ENCODE data around the gene NPBWR2.

Gene NPBWR2

GRCh38 chr20:64116016-64116415 lies 8.7 kb upstream of the NPBWR2 start:
- peaks cover 4% of the 10 kb centered on the region for H3K27me3 Mint-ChIP-seq (ENCODE audit: low read depth)
- DNase-seq (ENCODE audit: low spot score) = no peak
- no peak overlapping the region for H3K27ac Mint-ChIP-seq
- H3K4me3 Mint-ChIP-seq = no peak overlapping the region
- H3K4me1 Mint-ChIP-seq (ENCODE audit: low read depth) = peaks cover 4% of the 10 kb centered on the region
- H3K36me3 Mint-ChIP-seq (ENCODE audit: low read depth) = no peaks in the 10 kb centered on the region
- no peaks in the 10 kb centered on the region for H3K9me3 Mint-ChIP-seq

- H3K36me3 Mint-ChIP-seq (ENCODE audit: low read depth) = no peaks in the 10 kb centered on the region
- H3K27ac Mint-ChIP-seq = no peak overlapping the region
- DNase-seq (ENCODE audit: low spot score) = peak; percentile 3
- H3K9me3 Mint-ChIP-seq = no peaks in the 10 kb centered on the region
- H3K4me1 Mint-ChIP-seq (ENCODE audit: low read depth) = peaks cover 4% of the 10 kb centered on the region
- H3K27me3 Mint-ChIP-seq (ENCODE audit: low read depth) = peaks cover 1% of the 10 kb centered on the region
- no peak overlapping the region for H3K4me3 Mint-ChIP-seq
Measured at GRCh38 chr20:64115171-64115911, 8.0 kb upstream of the NPBWR2 start.

- no peak overlapping the region for H3K4me3 Mint-ChIP-seq
- no peaks in the 10 kb centered on the region for H3K9me3 Mint-ChIP-seq
- no peaks in the 10 kb centered on the region for H3K4me1 Mint-ChIP-seq (ENCODE audit: low read depth)
- peak; percentile 2 for DNase-seq (ENCODE audit: low spot score)
- no peaks in the 10 kb centered on the region for H3K36me3 Mint-ChIP-seq (ENCODE audit: low read depth)
- H3K27me3 Mint-ChIP-seq (ENCODE audit: low read depth) = no peaks in the 10 kb centered on the region
- no peak overlapping the region for H3K27ac Mint-ChIP-seq
Measured at GRCh38 chr20:64114356-64114971, 7.1 kb upstream of the NPBWR2 start.

- Mint-ChIP-seq H3K27ac (no peak overlapping the region), H3K4me3 (no peak overlapping the region), H3K9me3 (no peaks in the 10 kb centered on the region), H3K4me1 (ENCODE audit: low read depth) (no peaks in the 10 kb centered on the region), H3K36me3 (ENCODE audit: low read depth) (no peaks in the 10 kb centered on the region), H3K27me3 (ENCODE audit: low read depth) (no peaks in the 10 kb centered on the region)
- DNase-seq (ENCODE audit: low spot score) = peak; percentile 2
Measured at GRCh38 chr20:64113796-64114355, 6.5 kb upstream of the NPBWR2 start.

GRCh38 chr20:64113444-64113775 lies 6.0 kb upstream of the NPBWR2 start:
- Mint-ChIP-seq H3K27ac (no peak overlapping the region), H3K9me3 (no peaks in the 10 kb centered on the region), H3K4me1 (ENCODE audit: low read depth) (no peaks in the 10 kb centered on the region), H3K36me3 (ENCODE audit: low read depth) (no peaks in the 10 kb centered on the region), H3K4me3 (no peak overlapping the region), H3K27me3 (ENCODE audit: low read depth) (no peaks in the 10 kb centered on the region)
- DNase-seq (ENCODE audit: low spot score) = no peak

GRCh38 chr20:64112691-64113443 lies 5.5 kb upstream of the NPBWR2 start:
- no peak overlapping the region for H3K27ac Mint-ChIP-seq
- H3K36me3 Mint-ChIP-seq (ENCODE audit: low read depth) = no peaks in the 10 kb centered on the region
- no peaks in the 10 kb centered on the region for H3K27me3 Mint-ChIP-seq (ENCODE audit: low read depth)
- H3K4me1 Mint-ChIP-seq (ENCODE audit: low read depth) = no peaks in the 10 kb centered on the region
- no peak overlapping the region for H3K4me3 Mint-ChIP-seq
- H3K9me3 Mint-ChIP-seq = no peaks in the 10 kb centered on the region
- DNase-seq (ENCODE audit: low spot score) = peak; percentile 2

- Mint-ChIP-seq H3K27ac (no peak overlapping the region), H3K27me3 (ENCODE audit: low read depth) (no peaks in the 10 kb centered on the region), H3K36me3 (ENCODE audit: low read depth) (no peaks in the 10 kb centered on the region), H3K9me3 (no peaks in the 10 kb centered on the region), H3K4me1 (ENCODE audit: low read depth) (no peaks in the 10 kb centered on the region), H3K4me3 (no peak overlapping the region)
- no peak for DNase-seq (ENCODE audit: low spot score)
Measured at GRCh38 chr20:64111841-64112641, 4.7 kb upstream of the NPBWR2 start.

GRCh38 chr20:64110411-64111068 lies 3.2 kb upstream of the NPBWR2 start:
- no peak overlapping the region for H3K27ac Mint-ChIP-seq
- H3K27me3 Mint-ChIP-seq (ENCODE audit: low read depth) = no peaks in the 10 kb centered on the region
- H3K36me3 Mint-ChIP-seq (ENCODE audit: low read depth) = no peaks in the 10 kb centered on the region
- DNase-seq (ENCODE audit: low spot score) = peak; percentile 2
- H3K4me1 Mint-ChIP-seq (ENCODE audit: low read depth) = no peaks in the 10 kb centered on the region
- H3K4me3 Mint-ChIP-seq = no peak overlapping the region
- H3K9me3 Mint-ChIP-seq = no peaks in the 10 kb centered on the region

- Mint-ChIP-seq H3K27ac (no peak overlapping the region), H3K9me3 (no peaks in the 10 kb centered on the region), H3K36me3 (ENCODE audit: low read depth) (no peaks in the 10 kb centered on the region), H3K27me3 (ENCODE audit: low read depth) (no peaks in the 10 kb centered on the region), H3K4me3 (no peak overlapping the region), H3K4me1 (ENCODE audit: low read depth) (no peaks in the 10 kb centered on the region)
- DNase-seq (ENCODE audit: low spot score) = no peak
Measured at GRCh38 chr20:64109831-64110391, 2.5 kb upstream of the NPBWR2 start.

- no peak for DNase-seq (ENCODE audit: low spot score)
- Mint-ChIP-seq H3K4me3 (no peak overlapping the region), H3K36me3 (ENCODE audit: low read depth) (no peaks in the 10 kb centered on the region), H3K27me3 (ENCODE audit: low read depth) (no peaks in the 10 kb centered on the region), H3K4me1 (ENCODE audit: low read depth) (no peaks in the 10 kb centered on the region), H3K27ac (no peak overlapping the region), H3K9me3 (no peaks in the 10 kb centered on the region)
Measured at GRCh38 chr20:64108731-64109681, 1.6 kb upstream of the NPBWR2 start.

GRCh38 chr20:64107736-64108457 lies 532 bp upstream of the NPBWR2 start:
- Mint-ChIP-seq H3K4me1 (ENCODE audit: low read depth) (no peaks in the 10 kb centered on the region), H3K36me3 (ENCODE audit: low read depth) (no peaks in the 10 kb centered on the region), H3K27me3 (ENCODE audit: low read depth) (peaks cover 8% of the 10 kb centered on the region), H3K4me3 (no peak overlapping the region), H3K9me3 (no peaks in the 10 kb centered on the region), H3K27ac (peak overlapping the region; percentile 27)
- no peak for DNase-seq (ENCODE audit: low spot score)
